OCI-LY1 (cell line): Measurements from ENCODE around the gene PSMA2.

Experiments
- H2AFZ ChIP-seq: fragments of 200-600 bp; sonication (generic), shearing (Covaris generic); 2 replicates; pipeline ENCODE4 v1.6.0; 2014; ENCODE audit warnings: antibody characterized with exemption, mild to moderate bottlenecking, low read length
- H3F3A ChIP-seq: fragments of 200-600 bp; sonication (generic), shearing (Covaris generic); 2 replicates; pipeline ENCODE4 v1.6.0; 2014; ENCODE audit warnings: mild to moderate bottlenecking, antibody characterized with exemption, low read length, moderate library complexity; ENCODE audit not compliant: insufficient read depth
- H3K27ac ChIP-seq: fragments of 200-600 bp; sonication (generic); 2 replicates; pipeline ENCODE4 v1.5.1; 2014; ENCODE audit warnings: low read length, mixed run types, mild to moderate bottlenecking, low read depth; ENCODE audit not compliant: poor library complexity, severe bottlenecking
- H3K27me3 ChIP-seq: fragments of 200-600 bp; sonication (generic); 2 replicates; pipeline ENCODE4 v1.6.0; 2014; ENCODE audit warnings: antibody characterized with exemption, mild to moderate bottlenecking, low read length, moderate library complexity; ENCODE audit not compliant: insufficient read depth
- H3K36me3 ChIP-seq: fragments of 200-600 bp; sonication (generic); 2 replicates; pipeline ENCODE4 v1.6.1; 2014; ENCODE audit warnings: mild to moderate bottlenecking, antibody characterized with exemption, low read length, moderate library complexity, mixed read lengths; ENCODE audit not compliant: insufficient read depth
- H3K4me1 ChIP-seq: fragments of 200-600 bp; sonication (generic); 2 replicates; pipeline ENCODE4 v1.5.1; 2014; ENCODE audit warnings: mild to moderate bottlenecking, low read length, moderate library complexity; ENCODE audit not compliant: insufficient read depth, severe bottlenecking
- H3K4me2 ChIP-seq: fragments of 200-600 bp; sonication (generic), shearing (Covaris generic); 2 replicates; pipeline ENCODE4 v1.6.1; 2014; ENCODE audit warnings: low read length
- H3K4me3 ChIP-seq: fragments of 200-600 bp; sonication (generic); 2 replicates; pipeline ENCODE4 v1.5.1; 2014; ENCODE audit warnings: low read length, low read depth, mild to moderate bottlenecking, mixed read lengths; ENCODE audit not compliant: poor library complexity, severe bottlenecking
- H3K79me2 ChIP-seq: fragments of 200-600 bp; shearing (Covaris generic); 2 replicates; pipeline ENCODE4 v1.6.1; 2016; ENCODE audit warnings: mixed run types, low read length, mixed read lengths; ENCODE audit not compliant: insufficient read depth
- H3K9ac ChIP-seq: fragments of 200-600 bp; sonication (generic), shearing (Covaris generic); 2 replicates; pipeline ENCODE4 v1.6.1; 2014; ENCODE audit warnings: mild to moderate bottlenecking, low read length, mixed read lengths
- H3K9me2 ChIP-seq: fragments of 200-600 bp; sonication (generic), shearing (Covaris generic); 2 replicates; pipeline ENCODE4 v1.6.1; 2014; ENCODE audit warnings: low read depth, mild to moderate bottlenecking, low read length, mixed read lengths
- H3K9me3 ChIP-seq: fragments of 200-600 bp; shearing (Covaris generic); 2 replicates; pipeline ENCODE4 v1.6.1; 2014; ENCODE audit warnings: low read length, mixed read lengths
- H4K20me1 ChIP-seq: fragments of 200-600 bp; sonication (generic), shearing (Covaris generic); 2 replicates; pipeline ENCODE4 v1.6.0; 2016; ENCODE audit warnings: mild to moderate bottlenecking, low read length; ENCODE audit not compliant: insufficient read depth
- EZH2 ChIP-seq: fragments of 200-600 bp; sonication (generic), shearing (Covaris generic); IDR thresholded peaks from 2 replicates; pipeline ENCODE4 v1.8.0; 2017; ENCODE audit warnings: borderline replicate concordance, mixed run types, mild to moderate bottlenecking, antibody characterized with exemption, low read length, moderate library complexity, mixed read lengths
- TF ChIP-seq, protein P1 (sequence below): fragments of 200-600 bp; sonication (generic), shearing (Covaris generic); IDR thresholded peaks from 2 replicates; pipeline ENCODE4 v1.5.1; 2017; ENCODE audit warnings: mild to moderate bottlenecking, antibody characterized with exemption, low read length, moderate library complexity, mixed read lengths

PSMA2 gene

DNA sequence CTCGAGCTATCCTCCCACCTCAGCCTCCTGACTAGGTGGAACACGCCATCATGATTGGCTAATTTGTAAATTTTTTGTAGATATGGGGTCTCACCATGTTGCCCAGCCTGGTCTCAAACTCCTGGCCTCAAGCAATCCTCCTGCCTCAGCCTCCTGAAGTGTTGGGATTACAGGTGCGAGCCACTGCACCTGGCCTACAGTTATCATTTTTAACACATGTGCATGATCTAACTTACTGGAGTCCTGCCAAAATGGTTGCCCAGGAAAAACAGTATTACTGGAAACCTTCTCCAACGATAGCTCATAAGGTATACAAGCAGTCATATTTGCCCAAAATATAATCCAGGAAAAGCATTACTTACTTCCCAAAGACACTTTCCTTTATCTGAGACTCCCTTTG, 20.4 kb upstream of the PSMA2 start:
- TF ChIP-seq, protein P1, sequence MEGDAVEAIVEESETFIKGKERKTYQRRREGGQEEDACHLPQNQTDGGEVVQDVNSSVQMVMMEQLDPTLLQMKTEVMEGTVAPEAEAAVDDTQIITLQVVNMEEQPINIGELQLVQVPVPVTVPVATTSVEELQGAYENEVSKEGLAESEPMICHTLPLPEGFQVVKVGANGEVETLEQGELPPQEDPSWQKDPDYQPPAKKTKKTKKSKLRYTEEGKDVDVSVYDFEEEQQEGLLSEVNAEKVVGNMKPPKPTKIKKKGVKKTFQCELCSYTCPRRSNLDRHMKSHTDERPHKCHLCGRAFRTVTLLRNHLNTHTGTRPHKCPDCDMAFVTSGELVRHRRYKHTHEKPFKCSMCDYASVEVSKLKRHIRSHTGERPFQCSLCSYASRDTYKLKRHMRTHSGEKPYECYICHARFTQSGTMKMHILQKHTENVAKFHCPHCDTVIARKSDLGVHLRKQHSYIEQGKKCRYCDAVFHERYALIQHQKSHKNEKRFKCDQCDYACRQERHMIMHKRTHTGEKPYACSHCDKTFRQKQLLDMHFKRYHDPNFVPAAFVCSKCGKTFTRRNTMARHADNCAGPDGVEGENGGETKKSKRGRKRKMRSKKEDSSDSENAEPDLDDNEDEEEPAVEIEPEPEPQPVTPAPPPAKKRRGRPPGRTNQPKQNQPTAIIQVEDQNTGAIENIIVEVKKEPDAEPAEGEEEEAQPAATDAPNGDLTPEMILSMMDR = no peak
- no peak for TF ChIP-seq EZH2
- H3K79me2 ChIP-seq = no peaks in the 10 kb centered on the region
- H3K9me2 ChIP-seq = no peaks in the 10 kb centered on the region
- no peak overlapping the region for H3K4me3 ChIP-seq
- no peaks in the 10 kb centered on the region for H3K4me1 ChIP-seq
- H3K4me2 ChIP-seq = no peak overlapping the region
- H3F3A ChIP-seq = no peaks in the 10 kb centered on the region
- H3K36me3 ChIP-seq = no peaks in the 10 kb centered on the region
- H3K27ac ChIP-seq = no peak overlapping the region
- no peaks in the 10 kb centered on the region for H4K20me1 ChIP-seq
- no peak overlapping the region for H3K9ac ChIP-seq
- H2AFZ ChIP-seq = no peak overlapping the region
- no peaks in the 10 kb centered on the region; the same call in 1 of the 2 replicates for H3K27me3 ChIP-seq
- peaks cover 9% of the 10 kb centered on the region for H3K9me3 ChIP-seq

DNA sequence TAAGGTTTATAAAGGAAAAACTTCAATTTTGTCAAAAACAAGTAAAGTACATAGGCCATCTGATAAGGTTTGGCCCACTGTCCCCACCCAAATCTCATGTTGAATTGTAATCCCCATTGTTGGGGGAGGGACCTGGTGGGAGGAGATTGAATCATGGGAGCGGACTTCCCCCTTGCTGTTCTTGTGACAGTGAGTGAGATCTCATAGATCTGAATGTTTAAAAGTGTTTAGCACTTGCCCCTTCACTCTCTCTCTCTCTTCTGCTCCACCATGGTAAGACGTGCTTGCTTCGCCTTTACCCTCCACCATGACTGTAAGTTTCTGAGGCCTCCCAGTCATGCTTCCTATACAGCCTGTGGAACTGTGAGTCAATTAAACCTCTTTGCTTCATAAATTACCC, 18.4 kb upstream of the PSMA2 start:
- no peak overlapping the region for H3K4me3 ChIP-seq
- no peaks in the 10 kb centered on the region for H3K79me2 ChIP-seq
- no peaks in the 10 kb centered on the region for H3K9me2 ChIP-seq
- no peak overlapping the region for H3K9ac ChIP-seq
- H3K4me1 ChIP-seq = no peaks in the 10 kb centered on the region
- H3K27ac ChIP-seq = no peak overlapping the region
- no peak for TF ChIP-seq EZH2
- TF ChIP-seq, protein P1 = no peak
- H3K36me3 ChIP-seq = no peaks in the 10 kb centered on the region
- H3K9me3 ChIP-seq = no peaks in the 10 kb centered on the region
- no peaks in the 10 kb centered on the region for H3F3A ChIP-seq
- no peak overlapping the region for H3K4me2 ChIP-seq
- H2AFZ ChIP-seq = no peak overlapping the region
- no peaks in the 10 kb centered on the region for H4K20me1 ChIP-seq
- H3K27me3 ChIP-seq = no peaks in the 10 kb centered on the region; the same call in 1 of the 2 replicates

DNA sequence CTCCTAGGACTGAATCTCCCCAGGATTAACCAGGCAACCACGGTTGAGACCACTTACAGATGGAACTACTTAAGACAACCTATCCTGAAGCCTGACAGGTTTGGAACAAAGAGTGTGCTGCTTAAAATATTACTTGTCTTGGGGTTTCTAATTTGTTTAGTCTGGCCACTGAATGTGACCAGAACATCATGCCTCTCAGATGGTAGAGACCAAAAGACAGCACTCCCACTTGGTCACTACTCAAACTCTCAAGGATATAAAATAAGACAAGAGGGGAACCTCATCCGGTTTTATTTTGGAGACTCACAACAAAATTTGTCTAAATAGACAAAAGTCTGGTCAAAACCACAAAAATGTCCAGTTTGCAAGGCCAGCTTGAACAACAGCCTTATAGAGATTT, 15.5 kb upstream of the PSMA2 start:
- Histone ChIP-seq H3K27ac (no peak overlapping the region), H3K9me2 (no peaks in the 10 kb centered on the region), H3K4me2 (no peak overlapping the region), H3K9me3 (no peaks in the 10 kb centered on the region), H3K4me3 (no peak overlapping the region), H3F3A (no peaks in the 10 kb centered on the region), H3K4me1 (no peaks in the 10 kb centered on the region), H2AFZ (no peak overlapping the region), H3K27me3 (no peaks in the 10 kb centered on the region; the same call in 1 of the 2 replicates), H3K36me3 (no peaks in the 10 kb centered on the region), H4K20me1 (no peaks in the 10 kb centered on the region), H3K9ac (no peak overlapping the region), H3K79me2 (no peaks in the 10 kb centered on the region)
- no peak for TF ChIP-seq EZH2
- TF ChIP-seq, protein P1 = no peak
